Activated CD8-positive, alpha-beta memory T cell treated with anti-CD3 and anti-CD28 coated beads, Interleukin-2, amount 50 U/mL, for 24 hours (primary cell): ENCODE measurements around the gene PRPF39.
"Not testable (repeated sequence)": the region's sequence is repeated elsewhere in the genome, so short reads cannot be mapped to it uniquely, and the experiment has no call there.

ENCODE experiments used
- DNase-seq: peaks from one replicate; pipeline ENCODE4 v3.0.0-alpha.2; 2020; ENCODE audit errors: extremely low read depth

The PRPF39 gene

DNA sequence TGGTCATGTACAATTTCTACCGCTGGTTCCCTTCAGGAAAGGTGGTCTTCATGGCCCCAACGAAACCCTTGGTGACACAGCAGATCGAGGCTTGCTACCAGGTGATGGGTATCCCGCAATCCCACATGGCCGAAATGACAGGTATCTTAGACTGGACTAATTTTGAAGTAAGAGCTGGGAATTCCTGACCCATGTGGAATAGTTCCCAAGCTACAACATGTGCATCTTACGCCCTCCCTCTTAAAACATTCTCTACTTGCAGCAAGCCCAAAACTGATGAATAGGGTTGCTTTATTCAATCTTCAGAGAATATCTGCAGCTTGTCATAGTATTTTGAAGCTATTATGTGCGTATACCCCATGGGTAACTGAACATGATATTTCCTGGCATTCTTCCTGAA, 52.5 kb downstream of the PRPF39 start:
- DNase-seq = no peak

DNA sequence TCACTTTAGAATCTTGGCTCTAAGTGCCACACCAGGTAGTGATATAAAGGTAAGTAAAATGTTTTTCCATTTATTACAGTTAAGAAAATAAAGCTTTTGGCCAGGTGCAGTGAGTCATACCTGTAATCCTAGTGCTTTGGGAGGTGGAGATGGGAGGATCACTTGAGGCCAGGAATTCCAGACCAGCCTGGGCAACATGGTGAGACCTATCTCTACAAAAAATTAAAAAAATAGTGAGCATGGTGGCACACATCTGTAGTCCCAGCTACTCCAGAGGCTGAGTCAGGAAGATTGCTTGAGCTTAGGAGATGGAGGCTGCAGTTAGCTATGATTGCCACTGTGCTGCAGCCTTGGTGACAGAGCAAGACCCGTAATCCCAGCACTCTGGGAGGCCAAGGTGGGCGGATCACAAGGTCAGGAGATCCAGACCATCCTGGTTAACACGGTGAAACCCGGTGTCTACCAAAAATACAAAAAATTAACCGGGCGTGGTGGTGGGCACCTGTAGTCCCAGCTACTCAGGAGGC, 56.8 kb downstream of the PRPF39 start:
- DNase-seq = no peak

DNA sequence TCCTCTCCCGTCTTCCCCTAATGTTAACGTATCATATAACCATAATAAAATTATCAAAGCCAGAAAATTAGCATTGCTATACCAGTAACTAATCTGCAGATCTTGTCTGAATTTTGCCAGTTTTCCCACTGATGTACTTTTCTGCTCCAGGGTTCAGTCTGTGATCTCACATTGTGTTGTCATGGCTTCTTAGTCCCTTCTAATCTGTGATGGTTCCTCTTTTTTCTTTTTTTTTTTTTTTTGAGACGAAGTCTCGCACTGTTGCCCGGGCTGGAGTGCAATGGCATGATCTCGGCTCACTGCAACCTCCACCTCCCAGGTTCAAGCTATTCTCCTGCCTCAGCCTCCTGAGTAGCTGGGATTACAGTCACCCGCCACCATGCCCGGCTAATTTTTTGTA, 58.2 kb downstream of the PRPF39 start:
- not testable (repeated sequence) for DNase-seq

DNA sequence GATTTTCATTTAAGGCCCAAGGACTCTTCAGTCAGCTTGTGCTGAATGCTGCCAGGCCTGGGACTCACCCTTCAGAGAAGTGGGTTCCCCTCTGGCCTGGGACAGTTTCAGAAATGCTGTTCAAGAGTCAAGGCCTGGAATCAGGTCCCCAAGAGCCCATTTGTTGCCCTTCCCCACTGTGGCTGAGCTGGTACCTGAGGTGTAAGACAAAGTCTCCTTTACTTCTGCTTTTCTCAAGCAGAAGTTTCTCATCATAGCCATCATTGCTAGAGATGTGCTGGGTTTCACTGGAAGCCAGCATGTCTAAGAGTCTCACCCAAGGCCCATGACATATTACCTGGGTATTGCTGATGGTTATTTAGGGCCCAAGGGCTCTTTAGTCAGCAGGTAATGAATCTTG, 60.7 kb downstream of the PRPF39 start:
- no peak for DNase-seq

DNA sequence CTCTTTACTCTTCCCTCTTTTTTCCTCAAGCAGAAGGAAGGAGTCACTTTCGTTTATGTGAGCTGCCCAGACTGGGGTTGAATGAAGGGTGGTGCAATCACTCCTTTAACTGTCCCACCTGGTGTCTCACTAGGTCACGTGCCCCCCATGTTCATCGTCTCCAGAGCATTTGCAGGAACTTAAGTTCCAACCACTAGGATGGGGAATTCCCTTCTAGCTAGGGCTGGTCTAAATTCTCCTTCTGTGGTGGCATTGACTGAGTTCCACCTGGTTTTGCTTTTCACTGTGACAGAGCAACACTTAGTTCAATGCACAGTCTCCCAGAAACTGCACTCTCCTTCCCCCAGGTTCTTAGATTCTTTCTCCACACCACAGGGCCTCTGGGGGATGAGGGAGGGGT, 61.3 kb downstream of the PRPF39 start:
- no peak for DNase-seq

DNA sequence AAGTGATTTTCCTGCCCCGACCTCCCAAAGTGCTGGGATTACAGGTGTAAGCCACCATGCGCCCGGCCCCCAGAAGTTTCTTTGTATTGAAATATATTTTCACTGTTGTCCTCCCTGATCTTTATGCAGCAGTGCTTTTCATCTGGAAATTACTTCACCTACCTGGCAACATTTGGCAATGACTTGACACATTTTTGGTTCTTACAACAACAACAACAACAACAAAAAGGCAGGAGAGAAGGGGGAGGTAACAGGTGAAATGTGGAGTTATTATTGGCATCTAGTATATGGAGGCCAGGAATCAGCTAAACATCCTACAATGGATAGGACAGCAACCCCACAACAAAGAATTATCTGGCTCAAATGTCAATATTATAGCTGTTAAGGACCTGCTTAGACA, 65.7 kb downstream of the PRPF39 start:
- no peak for DNase-seq

DNA sequence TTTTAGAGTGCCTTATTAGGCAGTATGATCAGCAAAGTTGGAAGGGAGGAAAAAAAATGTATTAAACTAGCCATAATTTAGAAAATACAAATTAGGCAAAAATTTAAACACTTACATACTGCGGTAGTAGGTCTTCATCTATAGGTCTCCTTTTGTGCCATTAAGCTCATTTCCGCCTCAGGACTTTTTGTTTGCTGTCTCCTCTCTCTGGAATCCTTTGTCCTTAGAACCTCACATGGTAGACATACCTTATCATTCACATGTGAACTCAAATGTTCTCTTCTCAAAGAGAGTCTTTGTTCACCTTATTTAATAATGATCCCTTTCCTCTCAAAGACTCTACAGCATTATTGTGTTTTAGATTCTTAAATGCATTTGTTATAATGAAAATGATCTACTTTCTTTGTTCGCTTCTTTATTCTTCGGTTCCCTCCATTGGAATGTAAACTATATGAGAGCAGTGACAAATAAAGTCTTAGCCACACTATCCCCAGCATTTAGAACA, 66.5 kb downstream of the PRPF39 start:
- no peak for DNase-seq

DNA sequence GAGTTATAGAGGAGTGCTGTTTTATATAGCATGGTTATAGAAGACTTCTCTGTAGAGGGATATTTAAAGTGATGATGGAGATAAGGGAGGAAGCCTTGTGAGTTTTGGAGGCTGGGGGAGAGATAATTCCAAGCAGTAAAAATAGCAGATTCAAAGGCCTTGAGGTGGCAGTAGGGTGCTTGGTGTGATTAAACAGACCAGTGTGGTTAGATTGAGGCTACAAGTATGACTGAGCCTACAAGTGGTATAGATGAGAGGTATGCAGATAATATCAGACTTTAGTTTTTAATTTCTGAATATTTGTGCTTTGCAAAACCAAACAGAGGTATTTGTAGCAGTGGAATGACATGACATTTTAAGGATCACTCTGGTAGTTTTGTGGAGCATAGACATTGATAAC, 72.2 kb downstream of the PRPF39 start:
- DNase-seq = no peak
